ENCODE results near the gene EWSR1.

Gene EWSR1

GRCh38 chr22:29328055-29328454, 60.0 kb downstream of the EWSR1 start:
- Mint-ChIP-seq H3K9me3 (no peaks in the 10 kb centered on the region), H3K27ac (ENCODE audit: low read depth) (no peak overlapping the region), H3K27me3 (no peaks in the 10 kb centered on the region), H3K4me3 (no peak overlapping the region), H3K36me3 (ENCODE audit: insufficient read depth) (peaks cover 9% of the 10 kb centered on the region), H3K4me1 (no peaks in the 10 kb centered on the region)
- DNase-seq (ENCODE audit: low spot score in 2 of 2) (no peak), ATAC-seq (replicated peaks; ENCODE audit: extremely low read depth, poor library complexity, severe bottlenecking) (no peak)

- H3K4me1 Mint-ChIP-seq = no peaks in the 10 kb centered on the region
- no peaks in the 10 kb centered on the region for H3K27me3 Mint-ChIP-seq
- no peaks in the 10 kb centered on the region for H3K9me3 Mint-ChIP-seq
- H3K4me3 Mint-ChIP-seq = no peak overlapping the region
- no peak for DNase-seq (ENCODE audit: low spot score in 2 of 2)
- peaks cover 11% of the 10 kb centered on the region for H3K36me3 Mint-ChIP-seq (ENCODE audit: insufficient read depth)
- H3K27ac Mint-ChIP-seq (ENCODE audit: low read depth) = no peak overlapping the region
- no peak for ATAC-seq (replicated peaks; ENCODE audit: extremely low read depth, poor library complexity, severe bottlenecking)
Measured at GRCh38 chr22:29328566-29329500, 60.8 kb downstream of the EWSR1 start.

GRCh38 chr22:29329581-29329980, 61.5 kb downstream of the EWSR1 start:
- Mint-ChIP-seq H3K9me3 (no peaks in the 10 kb centered on the region), H3K27me3 (no peaks in the 10 kb centered on the region), H3K4me1 (no peaks in the 10 kb centered on the region), H3K4me3 (no peak overlapping the region), H3K27ac (ENCODE audit: low read depth) (no peak overlapping the region), H3K36me3 (ENCODE audit: insufficient read depth) (peaks cover 11% of the 10 kb centered on the region)
- DNase-seq (ENCODE audit: low spot score in 2 of 2) = no peak
- no peak for ATAC-seq (replicated peaks; ENCODE audit: extremely low read depth, poor library complexity, severe bottlenecking)

- peaks cover 11% of the 10 kb centered on the region for H3K36me3 Mint-ChIP-seq (ENCODE audit: insufficient read depth)
- no peaks in the 10 kb centered on the region for H3K27me3 Mint-ChIP-seq
- ATAC-seq (replicated peaks; ENCODE audit: extremely low read depth, poor library complexity, severe bottlenecking) = no peak
Measured at GRCh38 chr22:29330291-29330690, 62.2 kb downstream of the EWSR1 start.

GRCh38 chr22:29330753-29331152, 62.7 kb downstream of the EWSR1 start:
- Mint-ChIP-seq H3K4me1 (no peaks in the 10 kb centered on the region), H3K27ac (ENCODE audit: low read depth) (no peak overlapping the region), H3K9me3 (no peaks in the 10 kb centered on the region), H3K4me3 (no peak overlapping the region), H3K27me3 (no peaks in the 10 kb centered on the region), H3K36me3 (ENCODE audit: insufficient read depth) (peaks cover 11% of the 10 kb centered on the region)
- ATAC-seq (replicated peaks; ENCODE audit: extremely low read depth, poor library complexity, severe bottlenecking) (no peak), DNase-seq (ENCODE audit: low spot score in 2 of 2) (no peak)

More at GRCh38 chr22:29330291-29330690, 62.2 kb downstream of the EWSR1 start:
- Mint-ChIP-seq H3K9me3 (no peaks in the 10 kb centered on the region), H3K4me3 (no peak overlapping the region), H3K4me1 (no peaks in the 10 kb centered on the region), H3K27ac (ENCODE audit: low read depth) (no peak overlapping the region)
- no peak for DNase-seq (ENCODE audit: low spot score in 2 of 2)

GRCh38 chr22:29331213-29331612, 63.1 kb downstream of the EWSR1 start:
- ATAC-seq (replicated peaks; ENCODE audit: extremely low read depth, poor library complexity, severe bottlenecking) = no peak
- H3K9me3 Mint-ChIP-seq = no peaks in the 10 kb centered on the region
- H3K4me1 Mint-ChIP-seq = no peaks in the 10 kb centered on the region
- H3K36me3 Mint-ChIP-seq (ENCODE audit: insufficient read depth) = peaks cover 13% of the 10 kb centered on the region
- DNase-seq (ENCODE audit: low spot score in 2 of 2) = no peak
- H3K27ac Mint-ChIP-seq (ENCODE audit: low read depth) = no peak overlapping the region
- H3K27me3 Mint-ChIP-seq = no peaks in the 10 kb centered on the region
- no peak overlapping the region for H3K4me3 Mint-ChIP-seq

GRCh38 chr22:29331658-29332300, 63.7 kb downstream of the EWSR1 start:
- ATAC-seq (replicated peaks; ENCODE audit: extremely low read depth, poor library complexity, severe bottlenecking) = no peak
- Mint-ChIP-seq H3K36me3 (ENCODE audit: insufficient read depth) (peaks cover 16% of the 10 kb centered on the region), H3K4me1 (no peaks in the 10 kb centered on the region), H3K27ac (ENCODE audit: low read depth) (no peak overlapping the region), H3K27me3 (no peaks in the 10 kb centered on the region), H3K9me3 (no peaks in the 10 kb centered on the region), H3K4me3 (no peak overlapping the region)
- DNase-seq (ENCODE audit: low spot score in 2 of 2) = no peak

GRCh38 chr22:29332886-29333496, 64.9 kb downstream of the EWSR1 start:
- Mint-ChIP-seq H3K9me3 (no peaks in the 10 kb centered on the region), H3K27ac (ENCODE audit: low read depth) (peak overlapping the region; percentile 44), H3K4me3 (no peak overlapping the region), H3K4me1 (no peaks in the 10 kb centered on the region), H3K36me3 (ENCODE audit: insufficient read depth) (peaks cover 17% of the 10 kb centered on the region), H3K27me3 (no peaks in the 10 kb centered on the region)
- DNase-seq (ENCODE audit: low spot score in 2 of 2) (no peak), ATAC-seq (replicated peaks; ENCODE audit: extremely low read depth, poor library complexity, severe bottlenecking) (no peak)

- ATAC-seq (replicated peaks; ENCODE audit: extremely low read depth, poor library complexity, severe bottlenecking) (no peak), DNase-seq (ENCODE audit: low spot score in 2 of 2) (no peak)
- Mint-ChIP-seq H3K9me3 (no peaks in the 10 kb centered on the region), H3K4me1 (no peaks in the 10 kb centered on the region), H3K27ac (ENCODE audit: low read depth) (no peak overlapping the region), H3K36me3 (ENCODE audit: insufficient read depth) (peaks cover 25% of the 10 kb centered on the region), H3K27me3 (no peaks in the 10 kb centered on the region), H3K4me3 (no peak overlapping the region)
Measured at GRCh38 chr22:29334148-29334547, 66.1 kb downstream of the EWSR1 start.

GRCh38 chr22:29334696-29335344, 66.8 kb downstream of the EWSR1 start:
- ATAC-seq (replicated peaks; ENCODE audit: extremely low read depth, poor library complexity, severe bottlenecking) (no peak), DNase-seq (ENCODE audit: low spot score in 2 of 2) (no peak)
- no peak overlapping the region for H3K27ac Mint-ChIP-seq (ENCODE audit: low read depth)
- H3K4me3 Mint-ChIP-seq = no peak overlapping the region
- peaks cover 31% of the 10 kb centered on the region for H3K36me3 Mint-ChIP-seq (ENCODE audit: insufficient read depth)
- no peaks in the 10 kb centered on the region for H3K9me3 Mint-ChIP-seq
- no peaks in the 10 kb centered on the region for H3K27me3 Mint-ChIP-seq
- H3K4me1 Mint-ChIP-seq = no peaks in the 10 kb centered on the region

- H3K9me3 Mint-ChIP-seq = no peaks in the 10 kb centered on the region
- H3K27me3 Mint-ChIP-seq = no peaks in the 10 kb centered on the region
- H3K36me3 Mint-ChIP-seq (ENCODE audit: insufficient read depth) = peaks cover 35% of the 10 kb centered on the region
- DNase-seq (ENCODE audit: low spot score in 2 of 2) (no peak), ATAC-seq (replicated peaks; ENCODE audit: extremely low read depth, poor library complexity, severe bottlenecking) (no peak)
- H3K4me1 Mint-ChIP-seq = no peaks in the 10 kb centered on the region
- no peak overlapping the region for H3K4me3 Mint-ChIP-seq
- H3K27ac Mint-ChIP-seq (ENCODE audit: low read depth) = no peak overlapping the region
Measured at GRCh38 chr22:29335656-29336055, 67.6 kb downstream of the EWSR1 start.

GRCh38 chr22:29336751-29337490, 68.9 kb downstream of the EWSR1 start:
- no peak for ATAC-seq (replicated peaks; ENCODE audit: extremely low read depth, poor library complexity, severe bottlenecking)
- H3K36me3 Mint-ChIP-seq (ENCODE audit: insufficient read depth) = peaks cover 37% of the 10 kb centered on the region
- H3K27me3 Mint-ChIP-seq = no peaks in the 10 kb centered on the region
- no peak overlapping the region for H3K27ac Mint-ChIP-seq (ENCODE audit: low read depth)
- no peaks in the 10 kb centered on the region for H3K9me3 Mint-ChIP-seq
- no peak for DNase-seq (ENCODE audit: low spot score in 2 of 2)
- H3K4me3 Mint-ChIP-seq = no peak overlapping the region
- H3K4me1 Mint-ChIP-seq = no peaks in the 10 kb centered on the region
